ENCODE data around the gene CHN1. TPM values are rescaled to one million over a fixed set of nuclear protein-coding genes. Genes with fewer than 3 reads are reported as not detected.

Gene CHN1
- total RNA-seq, 2 experiments from 2014 or later = 0.11 to 0.50 TPM

Other genes with a start within 250 kb of the CHN1 start
- gene CHRNA1, start 240.9 kb downstream of the CHN1 start, total RNA-seq = not detected
- gene ATF2, start 162.8 kb upstream of the CHN1 start, total RNA-seq = 10 to 100 TPM; 58.5 to 59.9 TPM
- 100 to 1,000 TPM; 293 to 310 TPM for gene ATP5MC3, start 176.3 kb upstream of the CHN1 start, total RNA-seq

All from activated CD8-positive, alpha-beta T cell treated with anti-CD3 and anti-CD28 coated beads, Interleukin-2, amount 10 ng/mL, durations not matched to agents 7 days and 5 days (primary cell).